Measurements from ENCODE around the gene USP25.

USP25 gene

GRCh38 chr21:15768045-15768601 is 38.3 kb downstream of the USP25 start:
- no peak for DNase-seq

- DNase-seq = no peak
Measured at GRCh38 chr21:15768853-15769252, 39.1 kb downstream of the USP25 start.

- no peak for DNase-seq
Measured at GRCh38 chr21:15771311-15771710, 41.5 kb downstream of the USP25 start.

- no peak for DNase-seq
Measured at GRCh38 chr21:15772654-15773053, 42.9 kb downstream of the USP25 start.

- DNase-seq = no peak
Measured at GRCh38 chr21:15774590-15774989, 44.8 kb downstream of the USP25 start.

- no peak for DNase-seq
Measured at GRCh38 chr21:15775291-15775690, 45.5 kb downstream of the USP25 start.

GRCh38 chr21:15775981-15776380 is 46.2 kb downstream of the USP25 start:
- DNase-seq = no peak

- DNase-seq = no peak
Measured at GRCh38 chr21:15776818-15777217, 47.0 kb downstream of the USP25 start.

GRCh38 chr21:15781986-15782385 is 52.2 kb downstream of the USP25 start:
- DNase-seq = no peak

GRCh38 chr21:15788847-15789523 is 59.2 kb downstream of the USP25 start:
- no peak for DNase-seq

- no peak for DNase-seq
Measured at GRCh38 chr21:15793109-15793508, 63.3 kb downstream of the USP25 start.

- no peak for DNase-seq
Measured at GRCh38 chr21:15793550-15794235, 63.9 kb downstream of the USP25 start.

- DNase-seq = no peak
Measured at GRCh38 chr21:15794277-15794912, 64.6 kb downstream of the USP25 start.

GRCh38 chr21:15795533-15795932 is 65.8 kb downstream of the USP25 start:
- no peak for DNase-seq

GRCh38 chr21:15797577-15798363 is 68.0 kb downstream of the USP25 start:
- no peak for DNase-seq

GRCh38 chr21:15801352-15801863 is 71.6 kb downstream of the USP25 start:
- DNase-seq = no peak

- DNase-seq = no peak
Measured at GRCh38 chr21:15804247-15805005, 74.6 kb downstream of the USP25 start.

- DNase-seq = no peak
Measured at GRCh38 chr21:15809065-15809464, 79.3 kb downstream of the USP25 start.

GRCh38 chr21:15809818-15810217 is 80.0 kb downstream of the USP25 start:
- DNase-seq = no peak

GRCh38 chr21:15815285-15815684 is 85.5 kb downstream of the USP25 start:
- DNase-seq = no peak

- no peak for DNase-seq
Measured at GRCh38 chr21:15820327-15820726, 90.5 kb downstream of the USP25 start.

- no peak for DNase-seq
Measured at GRCh38 chr21:15820852-15821379, 91.1 kb downstream of the USP25 start.

All from stimulated activated CD4-positive, alpha-beta T cell treated with anti-CD3 and anti-CD28 coated beads, Interleukin-2, amount 100 ng/mL, for 24 hours (primary cell).